Forelimb muscle (tissue), 1 donor: ENCODE results near the gene TEDDM1. TPM values are rescaled to one million over a fixed set of nuclear protein-coding genes. Genes with fewer than 3 reads are reported as not detected.

Source experiments
- DNase-seq: peaks from one replicate; pipeline ENCODE4 v3.0.0-alpha.2; 2013; ENCODE audit warnings: low read depth
- polyA plus RNA-seq: library from polyadenylated mRNA; unstranded; fragments of 120-200 nt; gene quantifications from one replicate; pipeline ENCODE4 v1.2.1, GENCODE V29; 2013; ENCODE audit not compliant: insufficient read length

Gene TEDDM1
- polyA plus RNA-seq, 1 donor = 0.11 TPM

GRCh38 chr1:182407724-182408123 lies 7.3 kb upstream of the TEDDM1 start:
- no peak for DNase-seq

DNA sequence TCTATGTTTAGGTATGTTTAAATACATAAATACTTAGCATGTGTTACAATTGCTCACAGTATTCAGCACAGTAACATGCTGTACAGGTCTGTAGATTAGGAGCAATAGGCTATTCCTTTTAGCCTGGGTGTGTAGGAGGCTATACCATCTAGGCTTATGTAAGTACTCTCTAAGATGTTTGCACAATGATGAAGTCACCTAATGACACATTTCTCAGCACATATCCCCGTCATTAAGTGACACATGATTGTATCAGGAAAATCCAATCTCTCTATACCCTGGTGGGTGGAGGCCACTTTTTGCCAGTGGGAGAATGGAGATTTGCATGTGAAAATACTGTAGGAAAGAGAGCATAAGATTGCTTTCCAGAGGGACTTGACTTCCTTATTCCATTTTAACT lies 5.5 kb upstream of the TEDDM1 start:
- DNase-seq = no peak

- no peak for DNase-seq
Measured at GRCh38 chr1:182405578-182405977, 5.1 kb upstream of the TEDDM1 start.

DNA sequence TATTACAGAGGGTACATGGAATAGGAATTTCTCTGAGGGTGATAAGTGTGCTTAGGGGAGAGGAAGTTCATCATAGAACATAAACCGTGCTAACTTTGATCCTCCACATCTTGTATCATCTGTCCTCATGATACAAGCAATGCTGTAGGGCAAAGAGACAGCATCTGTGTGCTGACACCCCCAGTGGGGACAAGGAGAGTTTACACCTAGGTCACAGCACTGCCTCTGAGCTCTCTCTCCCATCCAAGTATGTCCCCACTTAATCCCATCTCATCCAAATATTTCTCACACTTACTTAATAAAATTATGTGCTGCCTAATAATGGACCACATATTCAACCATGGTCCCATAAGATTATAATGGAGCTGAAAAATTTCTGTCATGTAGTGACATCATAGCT lies 4.3 kb upstream of the TEDDM1 start:
- no peak for DNase-seq

- no peak for DNase-seq
Measured at GRCh38 chr1:182397653-182398393, 2.6 kb downstream of the TEDDM1 start.

DNA sequence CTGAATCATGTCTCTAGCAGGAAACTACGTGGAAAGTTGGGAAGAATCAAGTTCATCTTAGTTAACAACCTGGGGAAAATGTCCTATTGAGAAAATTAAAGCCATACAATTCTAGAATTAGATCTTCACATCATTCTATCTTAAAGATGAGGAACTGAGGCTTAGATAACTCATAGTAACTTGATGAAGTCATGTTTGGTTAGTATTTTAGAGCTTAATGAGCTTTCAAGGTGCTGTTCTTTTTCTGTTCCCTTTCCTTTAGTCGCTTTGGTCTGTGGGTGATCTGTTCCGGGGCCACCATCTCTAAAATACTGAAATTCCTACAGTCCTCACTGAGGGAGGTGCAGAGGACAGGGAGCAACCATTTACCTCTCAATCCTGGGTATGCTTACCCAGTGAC lies 4.6 kb downstream of the TEDDM1 start:
- no peak for DNase-seq

GRCh38 chr1:182394055-182394775 lies 6.3 kb downstream of the TEDDM1 start:
- no peak for DNase-seq

DNA sequence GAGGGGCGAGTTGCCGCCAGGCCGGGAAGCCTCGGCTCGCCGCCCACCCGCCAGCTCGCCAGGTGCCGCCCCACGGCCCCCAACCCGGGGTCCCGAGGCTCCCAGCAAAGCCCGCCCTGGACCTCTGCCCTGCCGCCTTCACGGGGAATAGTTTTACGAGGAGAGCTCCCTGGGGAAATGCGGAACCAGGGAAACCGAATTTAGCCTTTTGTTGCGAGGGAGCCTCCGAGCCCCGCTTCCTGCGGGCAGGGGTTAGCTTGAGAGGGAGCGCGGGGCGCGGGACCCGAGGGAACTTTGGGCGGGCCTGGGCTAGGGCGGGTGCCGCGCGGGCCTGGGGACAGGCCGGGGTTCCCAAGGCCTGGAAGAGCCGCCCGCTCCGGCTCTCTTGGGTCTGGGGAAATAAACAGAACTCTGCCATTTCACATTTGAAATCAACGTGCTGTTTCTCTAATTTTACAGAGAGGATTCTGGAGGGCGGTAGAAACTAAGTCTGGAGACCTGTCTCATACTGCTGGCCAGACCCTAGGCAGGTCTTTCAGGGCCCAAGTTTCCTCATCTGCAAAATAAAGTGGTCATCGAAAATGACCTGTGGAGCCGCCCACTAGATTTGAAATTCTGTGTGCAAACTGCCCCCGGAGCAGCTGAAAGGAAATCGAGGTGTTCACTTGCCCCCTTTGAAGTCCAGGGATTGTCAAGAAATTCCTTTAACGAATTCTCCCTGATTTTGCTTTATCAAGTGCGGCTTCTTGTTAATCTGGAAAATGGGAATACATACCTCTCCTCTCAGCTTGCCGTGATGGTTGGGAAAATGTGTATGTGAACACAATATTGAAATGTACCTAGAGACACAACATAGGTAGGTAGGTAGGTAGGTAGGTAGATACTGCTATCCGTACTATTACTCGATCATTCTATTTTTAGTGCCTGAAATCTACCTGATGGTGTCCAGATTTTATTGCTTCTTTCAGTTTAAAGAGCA lies 8.1 kb downstream of the TEDDM1 start:
- no peak for DNase-seq

DNA sequence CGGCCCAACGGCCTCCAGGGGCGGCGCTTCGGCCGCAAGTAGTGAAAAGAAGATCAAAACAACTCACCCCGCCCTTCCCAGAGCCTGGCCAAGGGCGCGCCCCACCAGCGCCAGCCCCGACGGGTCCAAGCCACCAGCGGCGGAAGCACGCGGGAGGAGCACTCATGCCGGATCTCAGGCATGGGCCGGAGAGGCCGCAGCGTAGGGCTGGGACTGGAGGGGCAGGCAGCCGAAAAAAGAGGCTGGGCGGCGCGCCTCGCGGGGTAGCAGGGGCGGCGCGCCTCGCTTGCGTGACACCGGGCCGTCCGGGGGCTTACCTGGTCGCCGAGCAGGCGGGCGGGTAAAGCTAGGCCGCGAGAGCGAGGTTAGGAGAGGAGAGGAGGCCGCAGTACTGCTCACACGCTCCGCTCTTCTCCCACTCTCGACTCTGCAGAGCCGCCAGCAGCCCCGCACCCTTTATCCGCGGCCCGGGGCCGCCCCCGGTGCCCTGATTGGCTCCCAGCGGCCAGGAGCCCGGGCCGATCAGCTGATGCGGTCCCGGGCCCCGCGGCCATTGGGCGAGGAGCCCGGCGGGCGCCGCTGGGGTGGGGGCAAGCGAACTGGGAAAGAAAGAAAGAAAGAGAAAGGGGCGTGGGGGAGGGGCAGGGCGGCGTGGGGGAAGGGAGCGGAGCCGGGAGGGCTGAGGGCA lies 9.0 kb downstream of the TEDDM1 start, which contains the start of gene GLUL:
Gene GLUL (minus strand): TSS at position 429 of the 688 bp plus-strand sequence. CDS start 3,053 bp downstream, outside the sequence.
- DNase-seq = peak; percentile 65

DNA sequence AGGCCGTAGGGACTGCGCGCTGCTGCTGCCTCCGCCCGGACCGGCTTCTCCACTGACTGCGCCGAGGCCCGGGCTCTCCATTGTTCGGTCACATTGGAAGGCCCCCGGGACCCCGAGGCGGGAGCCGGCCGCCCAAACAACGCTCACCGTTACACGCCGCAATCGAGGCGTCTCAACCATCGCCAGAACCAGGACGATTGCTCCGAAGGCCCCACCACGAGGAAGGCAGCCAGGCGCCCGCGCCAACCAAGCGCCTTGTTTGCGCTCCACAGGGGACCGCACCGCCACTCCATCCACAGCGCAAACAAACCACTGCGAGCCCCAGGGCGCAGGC lies 9.5 kb downstream of the TEDDM1 start:
- no peak for DNase-seq

DNA sequence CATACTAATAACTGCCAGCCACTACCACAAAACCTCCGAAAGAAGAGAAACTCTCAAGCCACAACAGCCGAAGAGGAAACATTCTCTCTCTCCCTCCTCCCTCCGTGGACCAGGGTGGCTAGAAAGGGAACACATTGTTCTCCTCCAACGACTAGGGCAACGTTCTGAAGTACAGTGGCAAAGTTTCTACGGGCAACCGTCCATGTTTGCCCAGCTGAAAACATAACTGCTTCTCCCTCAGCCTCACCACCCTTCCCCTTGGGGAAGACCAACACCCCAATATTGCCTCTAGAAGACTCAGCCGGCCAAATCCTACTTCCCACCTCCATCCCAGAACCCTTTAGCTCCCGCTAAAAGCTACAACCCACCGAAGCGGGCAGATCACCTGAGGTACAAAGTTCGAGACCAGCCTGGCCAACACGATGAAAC lies 10.8 kb downstream of the TEDDM1 start:
- no peak for DNase-seq

DNA sequence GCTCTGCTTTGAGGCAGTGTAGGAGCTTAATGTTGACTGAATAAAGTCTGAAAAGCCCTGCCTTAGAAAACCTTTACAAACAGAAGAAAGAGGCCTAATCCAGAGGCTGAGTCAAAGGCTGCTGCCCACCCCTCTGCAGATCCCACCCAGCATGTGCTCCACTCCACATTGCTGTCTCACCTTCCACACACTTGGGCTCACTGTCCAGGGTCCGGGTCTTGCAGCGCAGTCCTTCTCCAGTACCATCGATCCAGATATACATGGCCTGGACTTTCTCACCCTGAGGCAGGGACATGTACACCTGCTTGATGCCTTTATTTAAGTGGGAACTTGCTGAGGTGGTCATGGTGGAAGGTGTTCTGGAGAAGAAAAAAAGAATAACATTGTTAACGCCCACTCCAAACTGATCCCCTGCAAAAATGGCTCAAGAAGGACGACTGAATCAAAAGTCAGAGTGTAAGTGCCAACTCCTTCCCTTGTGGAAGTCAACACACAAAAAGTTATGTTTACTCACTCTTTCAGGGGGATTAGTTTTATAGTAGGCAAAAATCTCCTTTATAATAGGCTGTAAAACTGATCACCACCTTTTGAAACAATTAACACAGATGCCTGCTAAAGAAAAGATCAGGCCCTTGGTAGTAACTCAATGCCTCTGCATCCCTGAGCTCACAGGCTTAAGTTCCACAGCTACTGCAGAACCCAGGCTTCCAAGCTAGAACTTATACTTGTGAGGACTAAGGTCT lies 11.9 kb downstream of the TEDDM1 start:
- DNase-seq = no peak

DNA sequence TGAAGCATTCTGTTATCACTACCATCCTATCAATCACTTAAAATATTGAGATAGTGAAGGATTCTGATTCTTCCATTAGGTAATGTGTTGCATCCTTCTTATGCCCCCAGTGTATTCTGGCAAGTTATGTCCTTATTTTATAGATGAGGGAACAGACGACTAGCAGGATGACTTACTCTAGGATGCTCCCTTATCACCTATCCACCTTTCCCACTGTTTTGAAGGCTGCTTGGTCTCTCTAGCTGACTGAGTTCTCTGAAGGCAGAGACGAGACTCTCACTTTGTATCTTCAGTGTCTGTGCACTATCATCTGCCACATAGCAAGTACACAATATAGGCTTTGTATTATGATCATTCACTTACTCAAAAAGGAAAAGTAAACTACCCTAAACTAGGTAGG lies 12.9 kb downstream of the TEDDM1 start:
- no peak for DNase-seq

DNA sequence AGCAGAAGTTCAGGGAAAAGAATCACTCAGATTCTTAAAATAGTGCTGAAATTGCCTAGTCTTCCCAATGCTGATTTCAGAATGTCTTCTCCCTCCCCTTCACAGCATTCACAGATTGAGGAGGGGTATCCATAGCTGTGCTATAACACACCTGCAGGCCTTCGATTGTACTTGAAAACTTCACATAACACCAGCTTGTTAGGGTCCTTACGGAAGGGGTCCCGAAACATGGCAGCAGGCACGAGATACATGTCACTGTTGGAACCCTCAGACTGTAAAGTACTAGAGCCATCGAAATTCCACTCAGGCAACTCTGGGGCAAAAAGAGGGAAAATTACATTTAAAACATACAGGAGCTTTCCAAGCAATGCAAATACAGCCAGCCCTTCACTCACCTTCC lies 13.5 kb downstream of the TEDDM1 start:
- DNase-seq = no peak

DNA sequence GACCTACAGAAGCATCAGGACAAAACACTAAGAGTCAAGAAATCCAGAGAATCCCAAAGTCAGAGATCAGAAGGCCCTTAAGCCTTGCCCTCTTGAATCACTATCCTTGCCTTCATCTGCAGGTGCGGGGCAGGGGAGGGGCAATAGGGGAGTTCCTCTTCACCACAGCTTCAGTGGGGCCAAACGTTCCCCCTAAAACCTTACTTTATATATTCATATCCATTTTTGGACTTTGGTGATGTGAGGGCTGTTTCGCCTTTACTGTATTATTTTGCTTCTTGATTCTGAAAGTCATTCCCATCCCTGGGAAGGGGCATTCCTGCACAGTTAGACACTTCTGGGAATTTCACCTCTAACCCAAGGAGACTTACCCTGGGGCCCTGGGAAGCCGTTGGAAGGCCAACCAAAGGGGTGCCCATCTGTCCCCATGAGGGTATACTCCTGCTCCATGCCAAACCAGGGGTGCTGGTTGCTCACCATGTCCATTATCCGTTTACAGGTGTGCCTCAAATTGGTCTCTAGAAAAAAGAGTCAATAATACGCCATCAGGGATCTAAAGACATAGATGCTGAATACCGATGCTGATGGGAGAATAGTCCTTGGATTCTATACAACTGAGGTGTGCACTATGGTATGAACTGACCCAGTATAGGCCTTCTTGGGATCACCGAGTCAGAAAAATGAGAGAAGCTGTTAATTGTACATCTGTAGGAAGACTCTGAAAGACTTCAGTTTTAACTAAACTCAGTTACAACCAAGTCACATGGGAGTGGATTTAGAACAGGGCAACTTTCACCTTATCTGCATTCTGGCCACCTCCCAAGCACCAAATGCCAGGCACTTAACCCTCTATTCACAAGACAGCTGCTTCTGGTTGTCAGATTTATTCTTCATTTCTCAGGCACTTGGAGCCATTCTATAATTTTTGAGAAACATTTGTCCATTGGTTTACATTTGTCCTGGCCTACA lies 14.3 kb downstream of the TEDDM1 start:
- DNase-seq = no peak

GRCh38 chr1:182384387-182384960 lies 16.0 kb downstream of the TEDDM1 start:
- DNase-seq = no peak

GRCh38 chr1:182383934-182384333 lies 16.5 kb downstream of the TEDDM1 start:
- DNase-seq = no peak

DNA sequence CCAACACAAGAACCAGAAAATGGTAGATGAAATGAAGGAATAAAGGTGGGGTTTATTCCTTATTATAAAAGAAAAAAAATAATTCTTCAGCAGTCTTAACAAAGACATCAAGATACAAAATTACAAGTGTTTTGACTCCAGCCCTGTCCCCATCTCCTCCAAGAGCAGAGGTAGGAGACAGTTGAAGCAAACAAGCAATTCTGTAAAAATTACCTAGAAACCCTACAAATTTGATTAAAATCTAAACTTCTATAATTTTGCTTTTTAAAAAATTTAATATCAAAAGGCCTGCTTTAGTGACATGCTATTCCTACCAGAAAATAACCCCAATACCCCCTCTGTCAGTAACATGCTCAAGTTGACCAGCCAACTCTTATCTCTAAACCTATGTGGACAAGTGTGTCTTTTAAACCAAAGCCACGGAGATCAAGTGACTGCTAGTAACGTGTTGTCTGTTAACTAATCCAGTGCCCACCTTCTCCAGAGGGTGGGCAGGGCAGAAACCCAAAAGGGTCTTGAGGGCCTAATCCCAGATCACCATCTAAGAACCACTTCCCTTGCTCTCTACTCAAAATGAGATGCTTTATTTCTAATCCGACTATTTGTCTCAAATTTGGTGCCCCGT lies 17.3 kb downstream of the TEDDM1 start:
- no peak for DNase-seq
